Measurements from ENCODE around the gene OPCML. TPM values are rescaled to one million over a fixed set of nuclear protein-coding genes. Genes with fewer than 3 reads are reported as not detected.

OPCML gene
- total RNA-seq, 1 donor from 2014 or later = under 0.01 TPM

DNA sequence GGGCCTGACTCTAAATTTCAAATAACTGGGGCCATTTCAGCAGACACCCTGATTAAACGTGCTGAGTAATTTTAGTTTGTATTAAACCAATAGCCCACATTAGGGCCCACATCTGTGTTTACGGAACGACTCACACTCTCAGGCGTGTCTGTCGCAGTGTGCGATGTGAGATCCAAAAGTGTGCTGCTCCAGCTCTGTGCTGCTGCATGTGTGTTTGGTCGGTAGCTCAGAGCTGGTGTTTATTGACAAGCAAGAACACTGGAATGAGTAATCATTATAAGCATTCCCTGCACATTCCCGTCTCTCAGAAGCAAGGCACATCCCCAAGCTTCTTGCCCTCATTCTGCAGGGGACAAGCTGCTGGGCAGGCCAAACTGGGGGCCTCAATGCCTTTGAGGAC, 7.8 kb downstream of the OPCML start:
- Histone ChIP-seq H3K4me3 (ENCODE audit: low read length in 3 of 3) (no peak overlapping the region), H3K27me3 (ENCODE audit: control insufficient read depth in 3 of 3, insufficient read depth in 3 of 3, low read length in 3 of 3) (peaks cover 10 to 16% (median 12%) of the 10 kb centered on the region in 3 donors), H3K27ac (ENCODE audit: low read depth, low read length) (no peak overlapping the region), H3K36me3 (ENCODE audit: control insufficient read depth in 3 of 3, insufficient read depth in 3 of 3, low read length in 3 of 3) (no peaks in the 10 kb centered on the region), H3K4me1 (ENCODE audit: control insufficient read depth in 3 of 3, insufficient read depth in 3 of 3, low read length in 3 of 3) (peaks cover 0 to 2% (median 0%) of the 10 kb centered on the region in 3 donors), H3K9me3 (ENCODE audit: control insufficient read depth in 3 of 3, low read length in 3 of 3) (no peaks in the 10 kb centered on the region), H3K9ac (ENCODE audit: low read depth in 1 of 3, low read length in 3 of 3) (no peak overlapping the region)

GRCh38 chr11:133522344-133522743, 10.0 kb downstream of the OPCML start:
- no peaks in the 10 kb centered on the region for H3K9me3 ChIP-seq (ENCODE audit: control insufficient read depth in 3 of 3, low read length in 3 of 3)
- no peak overlapping the region for H3K9ac ChIP-seq (ENCODE audit: low read depth in 1 of 3, low read length in 3 of 3)
- H3K4me3 ChIP-seq (ENCODE audit: low read length in 3 of 3) = no peak overlapping the region
- no peaks in the 10 kb centered on the region for H3K27me3 ChIP-seq (ENCODE audit: control insufficient read depth in 3 of 3, insufficient read depth in 3 of 3, low read length in 3 of 3)
- peaks cover 0 to 2% (median 0%) of the 10 kb centered on the region in 3 donors for H3K4me1 ChIP-seq (ENCODE audit: control insufficient read depth in 3 of 3, insufficient read depth in 3 of 3, low read length in 3 of 3)
- no peak overlapping the region for H3K27ac ChIP-seq (ENCODE audit: low read depth, low read length)
- no peaks in the 10 kb centered on the region for H3K36me3 ChIP-seq (ENCODE audit: control insufficient read depth in 3 of 3, insufficient read depth in 3 of 3, low read length in 3 of 3)

GRCh38 chr11:133521502-133521901, 10.8 kb downstream of the OPCML start:
- no peak overlapping the region for H3K27ac ChIP-seq (ENCODE audit: low read depth, low read length)
- H3K4me1 ChIP-seq (ENCODE audit: control insufficient read depth in 3 of 3, insufficient read depth in 3 of 3, low read length in 3 of 3) = peaks cover 0 to 2% (median 0%) of the 10 kb centered on the region in 3 donors
- no peaks in the 10 kb centered on the region for H3K36me3 ChIP-seq (ENCODE audit: control insufficient read depth in 3 of 3, insufficient read depth in 3 of 3, low read length in 3 of 3)
- no peak overlapping the region for H3K4me3 ChIP-seq (ENCODE audit: low read length in 3 of 3)
- no peaks in the 10 kb centered on the region for H3K27me3 ChIP-seq (ENCODE audit: control insufficient read depth in 3 of 3, insufficient read depth in 3 of 3, low read length in 3 of 3)
- H3K9ac ChIP-seq (ENCODE audit: low read depth in 1 of 3, low read length in 3 of 3) = no peak overlapping the region
- no peaks in the 10 kb centered on the region for H3K9me3 ChIP-seq (ENCODE audit: control insufficient read depth in 3 of 3, low read length in 3 of 3)

- Histone ChIP-seq H3K27ac (ENCODE audit: low read depth, low read length) (no peak overlapping the region), H3K9me3 (ENCODE audit: control insufficient read depth in 3 of 3, low read length in 3 of 3) (no peaks in the 10 kb centered on the region), H3K4me1 (ENCODE audit: control insufficient read depth in 3 of 3, insufficient read depth in 3 of 3, low read length in 3 of 3) (peaks cover 0 to 2% (median 0%) of the 10 kb centered on the region in 3 donors), H3K9ac (ENCODE audit: low read depth in 1 of 3, low read length in 3 of 3) (no peak overlapping the region), H3K27me3 (ENCODE audit: control insufficient read depth in 3 of 3, insufficient read depth in 3 of 3, low read length in 3 of 3) (peaks cover 3 to 5% (median 4%) of the 10 kb centered on the region in 3 donors), H3K36me3 (ENCODE audit: control insufficient read depth in 3 of 3, insufficient read depth in 3 of 3, low read length in 3 of 3) (no peaks in the 10 kb centered on the region), H3K4me3 (ENCODE audit: low read length in 3 of 3) (no peak overlapping the region)
Measured at GRCh38 chr11:133520707-133521106, 11.6 kb downstream of the OPCML start.

- H3K36me3 ChIP-seq (ENCODE audit: control insufficient read depth in 3 of 3, insufficient read depth in 3 of 3, low read length in 3 of 3) = no peaks in the 10 kb centered on the region
- no peak overlapping the region for H3K4me3 ChIP-seq (ENCODE audit: low read length in 3 of 3)
- H3K9ac ChIP-seq (ENCODE audit: low read depth in 1 of 3, low read length in 3 of 3) = no peak overlapping the region
- H3K27ac ChIP-seq (ENCODE audit: low read depth, low read length) = no peak overlapping the region
- H3K27me3 ChIP-seq (ENCODE audit: control insufficient read depth in 3 of 3, insufficient read depth in 3 of 3, low read length in 3 of 3) = peaks cover 3 to 5% (median 4%) of the 10 kb centered on the region in 3 donors
- H3K4me1 ChIP-seq (ENCODE audit: control insufficient read depth in 3 of 3, insufficient read depth in 3 of 3, low read length in 3 of 3) = peaks cover 0 to 2% (median 0%) of the 10 kb centered on the region in 3 donors
- H3K9me3 ChIP-seq (ENCODE audit: control insufficient read depth in 3 of 3, low read length in 3 of 3) = no peaks in the 10 kb centered on the region
Measured at GRCh38 chr11:133519560-133519959, 12.7 kb downstream of the OPCML start.

- Histone ChIP-seq H3K9me3 (ENCODE audit: control insufficient read depth in 3 of 3, low read length in 3 of 3) (no peaks in the 10 kb centered on the region), H3K4me3 (ENCODE audit: low read length in 3 of 3) (no peak overlapping the region), H3K9ac (ENCODE audit: low read depth in 1 of 3, low read length in 3 of 3) (no peak overlapping the region), H3K4me1 (ENCODE audit: control insufficient read depth in 3 of 3, insufficient read depth in 3 of 3, low read length in 3 of 3) (peaks cover 0 to 2% (median 0%) of the 10 kb centered on the region in 3 donors), H3K27me3 (ENCODE audit: control insufficient read depth in 3 of 3, insufficient read depth in 3 of 3, low read length in 3 of 3) (peaks cover 3 to 5% (median 4%) of the 10 kb centered on the region in 3 donors), H3K27ac (ENCODE audit: low read depth, low read length) (no peak overlapping the region), H3K36me3 (ENCODE audit: control insufficient read depth in 3 of 3, insufficient read depth in 3 of 3, low read length in 3 of 3) (no peaks in the 10 kb centered on the region)
Measured at GRCh38 chr11:133518702-133519264, 13.5 kb downstream of the OPCML start.

- Histone ChIP-seq H3K4me1 (ENCODE audit: control insufficient read depth in 3 of 3, insufficient read depth in 3 of 3, low read length in 3 of 3) (peaks cover 0 to 2% (median 0%) of the 10 kb centered on the region in 3 donors), H3K27ac (ENCODE audit: low read depth, low read length) (no peak overlapping the region), H3K9ac (ENCODE audit: low read depth in 1 of 3, low read length in 3 of 3) (no peak overlapping the region), H3K36me3 (ENCODE audit: control insufficient read depth in 3 of 3, insufficient read depth in 3 of 3, low read length in 3 of 3) (no peaks in the 10 kb centered on the region), H3K27me3 (ENCODE audit: control insufficient read depth in 3 of 3, insufficient read depth in 3 of 3, low read length in 3 of 3) (peaks cover 3 to 8% (median 8%) of the 10 kb centered on the region in 3 donors), H3K4me3 (ENCODE audit: low read length in 3 of 3) (no peak overlapping the region), H3K9me3 (ENCODE audit: control insufficient read depth in 3 of 3, low read length in 3 of 3) (no peaks in the 10 kb centered on the region)
Measured at GRCh38 chr11:133516845-133517244, 15.5 kb downstream of the OPCML start.

DNA sequence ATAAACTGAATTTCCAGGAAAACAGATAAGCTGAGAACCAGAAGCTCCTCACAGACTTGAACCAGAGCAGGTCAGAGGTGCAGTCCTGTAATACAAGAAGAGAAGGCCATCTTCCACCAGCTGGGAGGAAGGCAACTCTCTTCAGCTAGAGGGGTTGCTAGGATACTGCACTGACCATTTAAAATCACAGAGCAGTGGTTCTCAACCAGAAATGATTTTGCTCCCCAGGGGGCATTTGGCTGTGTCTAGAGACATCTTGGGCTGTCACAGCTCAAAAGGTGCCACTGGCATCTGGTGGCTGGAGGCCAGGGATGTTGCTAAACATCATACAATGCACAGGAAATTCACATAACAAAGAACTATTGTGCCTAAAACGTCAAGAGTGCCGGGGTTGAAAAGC, 17.2 kb downstream of the OPCML start:
- no peak overlapping the region for H3K27ac ChIP-seq (ENCODE audit: low read depth, low read length)
- peaks cover 3 to 8% (median 8%) of the 10 kb centered on the region in 3 donors for H3K27me3 ChIP-seq (ENCODE audit: control insufficient read depth in 3 of 3, insufficient read depth in 3 of 3, low read length in 3 of 3)
- no peak overlapping the region for H3K9ac ChIP-seq (ENCODE audit: low read depth in 1 of 3, low read length in 3 of 3)
- no peaks in the 10 kb centered on the region for H3K9me3 ChIP-seq (ENCODE audit: control insufficient read depth in 3 of 3, low read length in 3 of 3)
- H3K4me1 ChIP-seq (ENCODE audit: control insufficient read depth in 3 of 3, insufficient read depth in 3 of 3, low read length in 3 of 3) = peaks cover 0 to under 1% (median 0%) of the 10 kb centered on the region in 3 donors
- H3K36me3 ChIP-seq (ENCODE audit: control insufficient read depth in 3 of 3, insufficient read depth in 3 of 3, low read length in 3 of 3) = no peaks in the 10 kb centered on the region
- no peak overlapping the region for H3K4me3 ChIP-seq (ENCODE audit: low read length in 3 of 3)

DNA sequence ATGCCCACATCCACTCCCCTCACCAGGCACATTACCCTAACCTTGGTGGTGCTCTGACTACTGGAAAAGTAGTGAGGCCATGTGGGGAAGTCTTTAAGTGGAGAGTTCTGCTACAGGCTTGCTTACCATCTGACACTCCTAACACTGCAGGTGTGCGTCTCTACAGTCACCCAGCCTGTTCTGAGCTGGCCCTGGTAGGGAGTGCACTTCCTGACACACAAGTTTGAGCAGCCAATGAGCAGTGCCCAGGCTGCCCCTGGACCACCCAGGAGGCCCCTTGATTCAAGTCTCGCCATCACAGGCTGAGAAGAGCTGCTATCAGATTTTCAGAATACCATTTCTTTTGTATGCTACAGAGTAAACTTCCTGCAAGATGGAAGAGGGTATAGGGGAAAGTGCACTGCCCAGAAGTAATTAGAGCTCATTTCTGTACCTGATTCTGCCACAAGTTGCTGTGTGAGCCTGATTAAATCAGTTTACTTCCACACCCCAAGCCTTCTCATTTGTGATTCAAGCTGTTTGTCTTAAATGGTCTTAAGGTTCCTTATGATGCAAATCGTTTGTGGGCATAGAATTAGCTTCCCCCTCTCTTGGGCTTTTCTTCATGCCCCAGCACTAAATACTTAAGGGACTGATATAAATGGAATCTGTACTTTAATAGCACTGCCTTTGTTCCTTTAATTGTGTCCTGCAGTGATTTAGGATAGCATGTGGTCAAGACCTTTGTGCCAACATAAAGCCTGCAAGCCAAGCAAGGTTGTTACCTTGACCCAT, 22.2 kb downstream of the OPCML start:
- no peak overlapping the region for H3K27ac ChIP-seq (ENCODE audit: low read depth, low read length)
- no peak overlapping the region for H3K4me3 ChIP-seq (ENCODE audit: low read length in 3 of 3)
- no peaks in the 10 kb centered on the region for H3K36me3 ChIP-seq (ENCODE audit: control insufficient read depth in 3 of 3, insufficient read depth in 3 of 3, low read length in 3 of 3)
- no peak overlapping the region for H3K9ac ChIP-seq (ENCODE audit: low read depth in 1 of 3, low read length in 3 of 3)
- H3K9me3 ChIP-seq (ENCODE audit: control insufficient read depth in 3 of 3, low read length in 3 of 3) = no peaks in the 10 kb centered on the region
- H3K27me3 ChIP-seq (ENCODE audit: control insufficient read depth in 3 of 3, insufficient read depth in 3 of 3, low read length in 3 of 3) = peaks cover 0 to 3% (median 3%) of the 10 kb centered on the region in 3 donors
- no peaks in the 10 kb centered on the region for H3K4me1 ChIP-seq (ENCODE audit: control insufficient read depth in 3 of 3, insufficient read depth in 3 of 3, low read length in 3 of 3)

GRCh38 chr11:133508468-133508867, 23.8 kb downstream of the OPCML start:
- H3K4me3 ChIP-seq (ENCODE audit: low read length in 3 of 3) = no peak overlapping the region
- H3K36me3 ChIP-seq (ENCODE audit: control insufficient read depth in 3 of 3, insufficient read depth in 3 of 3, low read length in 3 of 3) = no peaks in the 10 kb centered on the region
- no peak overlapping the region for H3K9ac ChIP-seq (ENCODE audit: low read depth in 1 of 3, low read length in 3 of 3)
- H3K27ac ChIP-seq (ENCODE audit: low read depth, low read length) = no peak overlapping the region
- no peaks in the 10 kb centered on the region for H3K4me1 ChIP-seq (ENCODE audit: control insufficient read depth in 3 of 3, insufficient read depth in 3 of 3, low read length in 3 of 3)
- H3K9me3 ChIP-seq (ENCODE audit: control insufficient read depth in 3 of 3, low read length in 3 of 3) = no peaks in the 10 kb centered on the region
- H3K27me3 ChIP-seq (ENCODE audit: control insufficient read depth in 3 of 3, insufficient read depth in 3 of 3, low read length in 3 of 3) = peaks cover 0 to 3% (median 2%) of the 10 kb centered on the region in 3 donors

Data from skeletal muscle tissue (tissue), 4 donors.